GM06990 (cell line): ENCODE results near the gene OTX1.

ENCODE experiments used
- DNase-seq: peaks from one replicate; pipeline ENCODE4 v3.0.0-alpha.2; 2011; ENCODE audit not compliant: insufficient read length; ENCODE audit errors: extremely low read depth
- H3K27me3 ChIP-seq: replicated peaks from 2 replicates; pipeline ENCODE4 v1.6.0; 2011; ENCODE audit warnings: low read length; ENCODE audit not compliant: control insufficient read depth, insufficient read depth
- H3K36me3 ChIP-seq: 2 replicates; pipeline ENCODE4 v1.5.1; 2011; ENCODE audit warnings: low read length; ENCODE audit not compliant: control insufficient read depth, insufficient read depth
- H3K4me3 ChIP-seq: replicated peaks from 2 replicates; pipeline ENCODE4 v1.5.1; 2011; ENCODE audit warnings: low read depth, mild to moderate bottlenecking, control low read depth, low read length
- CTCF ChIP-seq: IDR thresholded peaks from 2 replicates; pipeline ENCODE4 v1.5.1; 2011; ENCODE audit warnings: low read length, control low read depth, mild to moderate bottlenecking, inconsistent platforms; ENCODE audit not compliant: insufficient read depth, poor library complexity, severe bottlenecking

Gene OTX1

GRCh38 chr2:63099032-63099431 is 48.4 kb downstream of the OTX1 start:
- Histone ChIP-seq H3K27me3 (no peaks in the 10 kb centered on the region), H3K4me3 (no peak overlapping the region), H3K36me3 (no peaks in the 10 kb centered on the region)
- TF ChIP-seq CTCF, result no peak
- DNase-seq, result no peak

- no peak overlapping the region for H3K4me3 ChIP-seq
- no peaks in the 10 kb centered on the region for H3K27me3 ChIP-seq
- no peak for TF ChIP-seq CTCF
- no peak for DNase-seq
- H3K36me3 ChIP-seq, result no peaks in the 10 kb centered on the region
These were observed 51.3 kb downstream of the OTX1 start for GRCh38 chr2:63101954-63102353.

- no peaks in the 10 kb centered on the region for H3K27me3 ChIP-seq
- H3K4me3 ChIP-seq, result no peak overlapping the region
- no peak for DNase-seq
- no peak for TF ChIP-seq CTCF
- H3K36me3 ChIP-seq, result no peaks in the 10 kb centered on the region
These were observed 53.9 kb downstream of the OTX1 start for GRCh38 chr2:63104482-63104881.
